ENCODE results near the gene ARHGEF11. TPM values are rescaled to one million over a fixed set of nuclear protein-coding genes. Genes with fewer than 3 reads are reported as not detected.

The ARHGEF11 gene
- total RNA-seq, 1 experiment from 2014 or later: 45.5 TPM

GRCh38 chr1:156895455-156895812 lies 150.1 kb downstream of the ARHGEF11 start:
- Mint-ChIP-seq H3K27me3 (ENCODE audit: insufficient read depth, unreplicated experiment) (peaks cover 4% of the 10 kb centered on the region), H3K36me3 (ENCODE audit: insufficient read depth, unreplicated experiment) (no peaks in the 10 kb centered on the region), H3K4me1 (ENCODE audit: low read depth, unreplicated experiment) (peaks cover 33% of the 10 kb centered on the region), H3K27ac (ENCODE audit: unreplicated experiment) (peak overlapping the region; percentile 69), H3K9me3 (ENCODE audit: unreplicated experiment) (no peaks in the 10 kb centered on the region), H3K4me3 (ENCODE audit: unreplicated experiment) (no peak overlapping the region)
- Histone ChIP-seq H3K4me1 (peaks cover 42% of the 10 kb centered on the region), H3K9me3 (no peaks in the 10 kb centered on the region), H3K4me3 (ENCODE audit: low read depth, low read length) (no peak overlapping the region), H3K27me3 (replicated peaks; ENCODE audit: control insufficient read depth, insufficient read depth, low read length) (no peaks in the 10 kb centered on the region), H3K36me3 (ENCODE audit: control insufficient read depth, insufficient read depth, low read length) (no peaks in the 10 kb centered on the region)
- intact Hi-C loops (cut with micrococcal nuclease; ENCODE audit: unreplicated experiment): no loop called here
- TF ChIP-seq CTCF (IDR thresholded peaks at IDR 0.05; ENCODE audit: insufficient read depth in 1 of 2, low read depth in 1 of 2, low read length in 1 of 2, severe bottlenecking in 1 of 2, unreplicated experiment in 1 of 2): no peak
- BruUV-seq (replicated peaks): no TSS peak
- ChIA-PET CTCF (interaction anchor here (0.5 to 1.0 kb wide), 2 partner anchors 28 to 35 kb away, joined by 3 to 4 read pairs; no protein-coding TSS in a partner anchor), POLR2A (no interaction called here)
- no peak for DNase-seq

DNA sequence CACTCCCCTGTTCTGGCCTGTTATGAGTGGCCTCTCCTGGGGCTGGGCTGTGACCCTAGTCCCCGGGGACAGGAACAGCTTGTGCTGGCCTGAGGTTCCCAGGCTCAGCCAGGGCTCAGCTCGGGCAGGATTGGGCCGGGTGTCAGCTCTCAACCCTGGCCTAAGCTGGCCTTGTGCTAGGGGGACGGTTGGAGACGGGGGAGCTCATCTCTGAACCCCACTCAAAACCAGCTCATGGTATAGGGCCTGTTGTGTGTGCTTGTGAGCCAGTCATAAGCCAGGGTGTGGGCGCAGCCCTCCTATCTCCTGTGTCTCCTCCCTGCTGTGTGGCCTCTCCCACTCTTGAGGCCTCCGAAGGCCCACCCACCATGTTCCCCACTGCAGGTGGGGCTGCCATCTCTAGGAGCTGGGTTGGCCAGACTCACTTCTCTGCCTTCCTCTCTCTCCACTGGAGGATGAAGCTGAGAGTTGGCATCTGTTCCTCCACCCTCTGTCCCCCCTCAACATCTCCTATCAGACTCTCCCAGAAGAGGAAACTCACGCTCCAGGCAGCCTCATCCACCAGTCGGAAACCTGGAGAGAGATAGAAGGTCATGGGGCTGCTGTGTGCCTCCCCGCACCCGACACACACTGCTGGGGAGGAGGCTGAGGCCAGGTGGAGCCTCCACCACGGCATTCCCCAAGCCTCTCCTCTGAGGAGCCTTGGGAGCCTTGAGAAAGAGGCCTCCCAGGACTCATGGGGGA lies 150.7 kb downstream of the ARHGEF11 start:
- H3K9me3 ChIP-seq: no peaks in the 10 kb centered on the region
- H3K4me1 ChIP-seq: peaks cover 42% of the 10 kb centered on the region
- H3K4me3 ChIP-seq (ENCODE audit: low read depth, low read length): no peak overlapping the region
- H3K4me3 Mint-ChIP-seq (ENCODE audit: unreplicated experiment): no peak overlapping the region
- no peaks in the 10 kb centered on the region for H3K36me3 ChIP-seq (ENCODE audit: control insufficient read depth, insufficient read depth, low read length)
- intact Hi-C loops (cut with micrococcal nuclease; ENCODE audit: unreplicated experiment): no loop called here
- no TSS peak for BruUV-seq (replicated peaks)
- peaks cover 4% of the 10 kb centered on the region for H3K27me3 Mint-ChIP-seq (ENCODE audit: insufficient read depth, unreplicated experiment)
- H3K27ac Mint-ChIP-seq (ENCODE audit: unreplicated experiment): peak overlapping the region; percentile 69
- H3K9me3 Mint-ChIP-seq (ENCODE audit: unreplicated experiment): no peaks in the 10 kb centered on the region
- H3K36me3 Mint-ChIP-seq (ENCODE audit: insufficient read depth, unreplicated experiment): no peaks in the 10 kb centered on the region
- CTCF ChIA-PET: interaction anchor here (0.5 to 1.0 kb wide), 3 partner anchors 29 to 35 kb away, joined by 3 to 4 read pairs (median 3); no protein-coding TSS in a partner anchor
- DNase-seq: no peak
- POLR2A ChIA-PET: no interaction called here
- no peaks in the 10 kb centered on the region for H3K27me3 ChIP-seq (replicated peaks; ENCODE audit: control insufficient read depth, insufficient read depth, low read length)
- peaks cover 33% of the 10 kb centered on the region for H3K4me1 Mint-ChIP-seq (ENCODE audit: low read depth, unreplicated experiment)
- no peak for TF ChIP-seq CTCF (IDR thresholded peaks at IDR 0.05; ENCODE audit: insufficient read depth in 1 of 2, low read depth in 1 of 2, low read length in 1 of 2, severe bottlenecking in 1 of 2, unreplicated experiment in 1 of 2)

DNA sequence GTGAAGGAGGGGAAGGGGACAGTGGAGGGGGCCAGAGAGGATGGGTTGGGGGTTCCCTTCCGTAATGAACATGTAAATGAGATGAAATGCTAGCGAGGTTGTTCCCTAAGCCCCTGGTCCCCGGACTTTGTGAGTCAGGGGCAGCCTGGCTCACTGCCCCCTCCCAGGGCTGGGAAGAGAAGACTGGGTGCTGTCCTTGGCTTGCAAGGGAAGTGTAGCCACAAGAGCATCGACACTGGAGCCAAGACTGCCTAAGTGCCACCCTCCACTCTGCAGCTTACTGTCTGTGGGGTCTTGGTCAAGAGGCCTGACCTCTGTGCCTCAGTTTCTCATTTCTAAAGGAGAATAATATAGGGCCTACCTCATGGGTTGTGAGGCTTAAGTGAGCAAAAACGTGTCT lies 151.5 kb downstream of the ARHGEF11 start:
- POLR2A ChIA-PET: no interaction called here
- H3K4me3 ChIP-seq (ENCODE audit: low read depth, low read length): no peak overlapping the region

More for the DNA sequence above, 151.5 kb downstream of the ARHGEF11 start:
- H3K36me3 Mint-ChIP-seq (ENCODE audit: insufficient read depth, unreplicated experiment): no peaks in the 10 kb centered on the region
- Histone ChIP-seq H3K36me3 (ENCODE audit: control insufficient read depth, insufficient read depth, low read length) (no peaks in the 10 kb centered on the region), H3K27me3 (replicated peaks; ENCODE audit: control insufficient read depth, insufficient read depth, low read length) (no peaks in the 10 kb centered on the region), H3K9me3 (no peaks in the 10 kb centered on the region), H3K4me1 (peaks cover 42% of the 10 kb centered on the region)
- BruUV-seq (replicated peaks): no TSS peak
- DNase-seq: no peak
- H3K4me1 Mint-ChIP-seq (ENCODE audit: low read depth, unreplicated experiment): peaks cover 33% of the 10 kb centered on the region
- intact Hi-C loops (cut with micrococcal nuclease; ENCODE audit: unreplicated experiment): no loop called here
- H3K27me3 Mint-ChIP-seq (ENCODE audit: insufficient read depth, unreplicated experiment): peaks cover 8% of the 10 kb centered on the region
- no peak for TF ChIP-seq CTCF (IDR thresholded peaks at IDR 0.05; ENCODE audit: insufficient read depth in 1 of 2, low read depth in 1 of 2, low read length in 1 of 2, severe bottlenecking in 1 of 2, unreplicated experiment in 1 of 2)
- H3K9me3 Mint-ChIP-seq (ENCODE audit: unreplicated experiment): no peaks in the 10 kb centered on the region
- H3K27ac Mint-ChIP-seq (ENCODE audit: unreplicated experiment): no peak overlapping the region
- H3K4me3 Mint-ChIP-seq (ENCODE audit: unreplicated experiment): no peak overlapping the region
- CTCF ChIA-PET: no interaction called here

All from Caco-2 (cell line).